Breast epithelium (tissue), 4 donors: Measurements from ENCODE around the gene ZIC2. TPM values are rescaled to one million over a fixed set of nuclear protein-coding genes. Genes with fewer than 3 reads are reported as not detected.
"Not testable (repeated sequence)": the region's sequence is repeated elsewhere in the genome, so short reads cannot be mapped to it uniquely, and the experiment has no call there.

Source experiments
- DNase-seq, 2 donors: peaks; one replicate each; pipeline ENCODE4 v3.0.0-alpha.2; 2019; ENCODE audit warnings: low spot score in 2 of 2
- H3K27ac ChIP-seq, 2 donors: fragments of 200-600 bp; sonication (generic) in 1 of 2; one replicate each; pipeline ENCODE4 v1.5.1; 2016 to 2019; ENCODE audit warnings: mild to moderate bottlenecking in 1 of 2
- H3K27me3 ChIP-seq, 2 donors: fragments of 200-600 bp; sonication (generic) in 1 of 2; one replicate each; pipeline versions ENCODE4 v1.5.1 to v1.6.0; 2017 to 2019; ENCODE audit warnings: control low read depth in 1 of 2, mild to moderate bottlenecking in 1 of 2
- H3K36me3 ChIP-seq: fragments of 200-600 bp; one replicate; pipeline ENCODE4 v1.5.1; 2019
- H3K4me1 ChIP-seq, 2 donors: fragments of 200-600 bp; sonication (generic); one replicate each; pipeline ENCODE4 v1.5.1; 2016 to 2019; ENCODE audit warnings: control low read depth in 1 of 2
- H3K4me3 ChIP-seq, 3 donors: fragments of 200-600 bp; sonication (generic); 1 replicate in 2 of 3; 2 replicates in 1 of 3; pipeline ENCODE4 v1.5.1; 2016 to 2019; ENCODE audit warnings: mild to moderate bottlenecking in 3 of 3, moderate library complexity in 2 of 3
- H3K9me3 ChIP-seq, 2 donors: fragments of 200-600 bp; sonication (generic) in 1 of 2; one replicate each; pipeline ENCODE4 v1.5.1; 2016 to 2019; ENCODE audit warnings: control low read depth in 1 of 2
- POLR2A ChIP-seq: fragments of 450-650 bp; IDR thresholded peaks from one replicate; pipeline ENCODE4 v1.6.1; 2016; ENCODE audit warnings: antibody characterized with exemption, mild to moderate bottlenecking, moderate library complexity
- POLR2AphosphoS5 ChIP-seq, 3 donors: sonication (generic); formaldehyde crosslinking; IDR thresholded peaks; one replicate each; pipeline ENCODE4 v1.6.1; 2017; ENCODE audit warnings: antibody characterized with exemption in 3 of 3
- intact Hi-C: fragments of 100-400 bp; cut with DNase I; formaldehyde crosslinking; loops from one replicate; pipeline ENCODE4 v1.15.1; 2023; ENCODE audit warnings: low total_unique reads
- total RNA-seq, 3 donors: library from RNA; depleted of rRNA; stranded (reverse); fragments of >200 nt; gene quantifications; one replicate each; pipeline ENCODE4 v1.1.0, GENCODE V29; 2016
- TF ChIP-seq, protein P1 (sequence below), 3 donors: fragments of 450-650 bp; IDR thresholded peaks; one replicate each; pipeline ENCODE4 v1.5.1; 2016 to 2017; ENCODE audit warnings: antibody characterized with exemption in 3 of 3, mild to moderate bottlenecking in 3 of 3, moderate library complexity in 3 of 3

ZIC2 gene
- total RNA-seq, 3 donors from 2014 or later = 0.15 TPM; not detected in 2

DNA sequence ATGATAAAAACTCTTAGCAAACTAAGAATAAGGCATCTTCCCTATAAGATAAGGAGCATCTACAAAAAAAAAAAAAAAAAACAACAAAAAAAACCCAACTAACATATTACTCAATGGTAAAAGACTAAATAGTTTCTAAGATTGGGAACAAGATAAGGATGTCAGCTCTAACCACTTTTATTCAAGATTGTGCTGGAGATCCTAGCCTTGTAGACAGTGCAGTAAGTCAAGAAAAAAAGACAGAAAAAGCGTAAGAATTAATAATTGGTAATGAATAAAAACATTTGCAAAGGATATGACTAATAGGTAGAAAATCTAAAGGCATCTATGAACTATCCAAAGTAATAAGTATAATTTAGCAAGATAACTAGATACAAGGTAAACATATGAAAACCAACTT lies 33.0 kb downstream of the ZIC2 start:
- H3K36me3 ChIP-seq = no peaks in the 10 kb centered on the region
- TF ChIP-seq POLR2A = no peak
- intact Hi-C loops = no loop called here
- H3K27ac ChIP-seq = no peak overlapping the region
- H3K4me3 ChIP-seq = no peak overlapping the region
- H3K27me3 ChIP-seq = peaks cover 0 to 4% of the 10 kb centered on the region in 2 donors
- DNase-seq = no peak
- no peaks in the 10 kb centered on the region for H3K4me1 ChIP-seq
- H3K9me3 ChIP-seq = no peaks in the 10 kb centered on the region

DNA sequence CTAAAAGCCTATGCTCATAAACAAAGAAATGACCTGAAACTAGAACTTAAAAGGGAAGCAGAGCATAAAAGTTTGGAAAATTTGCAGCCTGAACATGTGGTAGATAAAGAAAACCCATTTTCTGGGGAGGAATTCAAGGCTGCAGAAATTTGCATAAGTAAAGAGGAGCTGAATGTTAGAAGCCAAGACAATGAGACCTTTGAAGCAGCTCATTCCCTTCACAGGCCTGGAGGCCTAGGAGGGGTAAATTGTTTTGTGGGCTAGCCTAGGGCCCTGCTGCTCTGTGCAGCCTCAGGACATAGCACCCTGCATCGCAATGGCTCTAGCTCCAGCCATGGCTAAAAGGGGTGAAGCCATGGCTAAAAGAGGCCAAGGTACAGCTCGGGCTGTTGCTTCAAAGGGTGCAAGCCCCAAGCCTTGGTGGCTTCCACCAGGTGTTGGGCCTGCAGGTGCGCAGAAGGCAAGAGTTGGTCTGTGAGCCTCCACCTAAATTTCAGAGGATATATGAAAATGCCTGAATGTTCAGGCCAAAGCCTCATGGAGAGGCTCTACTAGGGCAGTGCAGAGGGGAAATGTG lies 38.3 kb downstream of the ZIC2 start:
- intact Hi-C loops = no loop called here
- Histone ChIP-seq H3K36me3 (no peaks in the 10 kb centered on the region), H3K9me3 (no peaks in the 10 kb centered on the region), H3K4me3 (no peak overlapping the region), H3K27me3 (peaks cover 0 to 4% of the 10 kb centered on the region in 2 donors), H3K4me1 (no peaks in the 10 kb centered on the region), H3K27ac (no peak overlapping the region)
- TF ChIP-seq POLR2AphosphoS5 (IDR thresholded peaks at IDR 0.05) (no peak), POLR2A (no peak)
- TF ChIP-seq, protein P1, sequence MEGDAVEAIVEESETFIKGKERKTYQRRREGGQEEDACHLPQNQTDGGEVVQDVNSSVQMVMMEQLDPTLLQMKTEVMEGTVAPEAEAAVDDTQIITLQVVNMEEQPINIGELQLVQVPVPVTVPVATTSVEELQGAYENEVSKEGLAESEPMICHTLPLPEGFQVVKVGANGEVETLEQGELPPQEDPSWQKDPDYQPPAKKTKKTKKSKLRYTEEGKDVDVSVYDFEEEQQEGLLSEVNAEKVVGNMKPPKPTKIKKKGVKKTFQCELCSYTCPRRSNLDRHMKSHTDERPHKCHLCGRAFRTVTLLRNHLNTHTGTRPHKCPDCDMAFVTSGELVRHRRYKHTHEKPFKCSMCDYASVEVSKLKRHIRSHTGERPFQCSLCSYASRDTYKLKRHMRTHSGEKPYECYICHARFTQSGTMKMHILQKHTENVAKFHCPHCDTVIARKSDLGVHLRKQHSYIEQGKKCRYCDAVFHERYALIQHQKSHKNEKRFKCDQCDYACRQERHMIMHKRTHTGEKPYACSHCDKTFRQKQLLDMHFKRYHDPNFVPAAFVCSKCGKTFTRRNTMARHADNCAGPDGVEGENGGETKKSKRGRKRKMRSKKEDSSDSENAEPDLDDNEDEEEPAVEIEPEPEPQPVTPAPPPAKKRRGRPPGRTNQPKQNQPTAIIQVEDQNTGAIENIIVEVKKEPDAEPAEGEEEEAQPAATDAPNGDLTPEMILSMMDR (IDR thresholded peaks at IDR 0.05) = no peak
- DNase-seq = no peak

DNA sequence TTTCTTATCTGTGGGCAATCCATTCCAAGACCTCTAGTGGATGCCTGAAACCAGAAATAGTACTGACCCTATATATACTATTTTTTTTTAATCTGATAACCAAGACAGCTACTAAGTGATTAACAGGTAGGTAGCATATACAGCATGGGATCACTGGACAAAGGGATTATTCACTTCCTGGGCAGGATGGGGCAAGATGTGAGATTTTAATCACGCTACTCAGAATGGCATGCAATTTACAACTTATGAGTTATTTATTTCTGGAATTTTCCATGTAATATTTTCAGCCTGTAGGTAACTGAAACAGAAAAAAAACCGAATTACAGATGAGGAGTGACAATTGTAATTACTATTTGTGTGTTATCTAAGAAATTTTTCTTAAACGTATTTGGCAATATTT lies 41.2 kb downstream of the ZIC2 start:
- H3K4me1 ChIP-seq = no peaks in the 10 kb centered on the region
- H3K27me3 ChIP-seq = no peaks in the 10 kb centered on the region
- DNase-seq = no peak
- no peak overlapping the region for H3K4me3 ChIP-seq
- intact Hi-C loops = no loop called here
- H3K9me3 ChIP-seq = no peaks in the 10 kb centered on the region
- TF ChIP-seq POLR2A = no peak
- TF ChIP-seq POLR2AphosphoS5 (IDR thresholded peaks at IDR 0.05) = no peak
- TF ChIP-seq, protein P1 (IDR thresholded peaks at IDR 0.05) = no peak
- no peak overlapping the region for H3K27ac ChIP-seq
- no peaks in the 10 kb centered on the region for H3K36me3 ChIP-seq

DNA sequence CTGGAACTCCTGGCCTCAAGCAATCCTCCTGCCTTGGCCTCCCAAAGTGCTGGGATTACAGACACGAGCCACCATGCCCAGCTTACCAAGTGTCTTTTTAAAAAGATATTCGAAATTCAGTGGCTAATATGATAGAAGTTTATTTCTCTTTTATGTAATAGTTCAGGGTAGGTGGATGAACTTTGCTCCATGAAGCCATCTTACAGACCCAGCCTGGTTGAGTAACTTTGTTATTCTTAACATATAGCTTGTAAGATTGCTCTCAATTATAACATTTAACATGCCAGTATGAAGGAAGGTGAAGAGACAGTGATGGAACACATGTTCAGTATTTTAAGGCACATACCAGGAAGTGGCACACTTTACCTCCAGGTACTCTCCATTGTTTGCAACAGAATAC lies 42.4 kb downstream of the ZIC2 start:
- intact Hi-C loops = no loop called here
- DNase-seq = no peak
- no peak for TF ChIP-seq POLR2A
- no peak for TF ChIP-seq POLR2AphosphoS5 (IDR thresholded peaks at IDR 0.05)
- TF ChIP-seq, protein P1 (IDR thresholded peaks at IDR 0.05) = no peak
- H3K36me3 ChIP-seq = no peaks in the 10 kb centered on the region
- H3K27ac ChIP-seq = no peak overlapping the region
- no peaks in the 10 kb centered on the region for H3K27me3 ChIP-seq
- no peaks in the 10 kb centered on the region for H3K9me3 ChIP-seq
- no peaks in the 10 kb centered on the region for H3K4me1 ChIP-seq
- no peak overlapping the region for H3K4me3 ChIP-seq

DNA sequence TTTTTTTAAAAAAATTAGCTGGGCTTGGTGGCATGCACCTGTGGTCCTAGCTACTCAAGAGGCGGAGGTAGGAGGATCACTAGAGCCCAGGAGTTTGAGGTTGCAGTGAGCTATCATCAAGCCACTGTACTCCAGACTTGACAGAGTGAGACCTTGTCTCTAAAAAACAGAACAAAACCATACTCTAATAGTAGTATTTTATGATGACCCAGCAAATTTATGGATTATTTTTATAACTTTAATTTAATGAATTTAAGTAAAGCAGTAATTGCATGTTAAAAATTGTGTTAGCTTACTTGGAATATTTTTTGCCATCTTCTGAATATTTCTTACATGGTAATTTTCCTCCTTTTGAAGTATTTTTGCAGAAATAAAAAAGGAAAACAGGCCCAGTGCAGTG lies 48.3 kb downstream of the ZIC2 start:
- H3K9me3 ChIP-seq = no peaks in the 10 kb centered on the region
- H3K4me1 ChIP-seq = no peaks in the 10 kb centered on the region
- intact Hi-C loops = no loop called here
- H3K27me3 ChIP-seq = no peaks in the 10 kb centered on the region
- TF ChIP-seq POLR2A = no peak
- no peak for DNase-seq
- H3K27ac ChIP-seq = no peak overlapping the region
- H3K4me3 ChIP-seq = no peak overlapping the region
- no peaks in the 10 kb centered on the region for H3K36me3 ChIP-seq

DNA sequence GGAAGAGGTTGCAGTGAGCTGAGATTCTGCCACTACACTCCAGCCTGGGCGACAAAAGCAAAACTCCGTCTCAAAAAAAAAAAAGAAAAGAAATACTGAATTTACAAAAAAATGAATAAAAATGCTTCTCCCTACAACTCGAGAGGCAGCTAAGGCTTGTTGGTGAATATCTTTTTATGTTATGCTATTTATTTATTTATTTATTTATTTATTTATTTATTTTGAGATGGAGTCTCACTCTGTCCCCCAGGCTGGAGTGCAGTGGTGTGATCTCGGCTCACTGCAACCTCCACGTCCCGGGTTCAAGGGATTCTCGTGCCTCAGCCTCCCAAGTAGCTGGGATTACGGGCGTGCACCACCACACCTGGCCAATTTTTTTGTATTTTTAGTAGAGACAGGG lies 51.1 kb downstream of the ZIC2 start:
- H3K4me3 ChIP-seq, H3K4me1 ChIP-seq, H3K27ac ChIP-seq, H3K36me3 ChIP-seq, DNase-seq, H3K9me3 ChIP-seq, intact Hi-C loops, H3K27me3 ChIP-seq: not testable (repeated sequence)

DNA sequence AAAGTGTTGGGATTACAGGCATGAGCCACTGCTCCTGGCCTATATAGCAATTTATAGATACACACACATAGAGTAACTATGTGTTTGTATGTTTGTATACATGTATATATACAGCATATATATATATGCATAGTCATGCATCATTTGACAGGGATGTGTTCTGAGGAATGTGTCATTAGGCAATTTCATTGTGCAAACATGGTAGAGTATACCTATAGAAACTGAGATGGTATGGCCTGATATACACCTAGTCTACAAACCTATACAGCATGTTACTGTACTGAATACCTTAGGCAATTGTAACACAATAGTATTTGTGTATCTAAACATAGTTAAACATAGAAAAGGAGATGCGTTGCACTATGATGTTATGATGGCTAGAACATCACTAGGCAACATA lies 54.4 kb downstream of the ZIC2 start:
- Histone ChIP-seq H3K36me3 (no peaks in the 10 kb centered on the region), H3K27me3 (no peaks in the 10 kb centered on the region), H3K4me3 (no peak overlapping the region), H3K4me1 (no peaks in the 10 kb centered on the region), H3K9me3 (no peaks in the 10 kb centered on the region), H3K27ac (no peak overlapping the region)
- intact Hi-C loops = no loop called here
- DNase-seq = no peak
- TF ChIP-seq, protein P1 (IDR thresholded peaks at IDR 0.05) = no peak
- TF ChIP-seq POLR2AphosphoS5 (IDR thresholded peaks at IDR 0.05) (no peak), POLR2A (no peak)
